ENCODE measurements around the gene SGCD.
"Not testable (repeated sequence)": the region's sequence is repeated elsewhere in the genome, so short reads cannot be mapped to it uniquely, and the experiment has no call there.

Gene SGCD

GRCh38 chr5:156664832-156665231 lies 337.9 kb downstream of the SGCD start:
- not testable (repeated sequence) for DNase-seq

- not testable (repeated sequence) for DNase-seq
Observed at GRCh38 chr5:156666686-156667085, 339.7 kb downstream of the SGCD start.

- no peak for DNase-seq
Observed at GRCh38 chr5:156667616-156668015, 340.7 kb downstream of the SGCD start.

- DNase-seq = no peak
Observed at GRCh38 chr5:156669416-156669815, 342.5 kb downstream of the SGCD start.

GRCh38 chr5:156670615-156671014 lies 343.7 kb downstream of the SGCD start:
- DNase-seq = no peak

GRCh38 chr5:156675395-156675794 lies 348.4 kb downstream of the SGCD start:
- no peak for DNase-seq

GRCh38 chr5:156677963-156678362 lies 351.0 kb downstream of the SGCD start:
- no peak for DNase-seq

GRCh38 chr5:156678484-156678883 lies 351.5 kb downstream of the SGCD start:
- DNase-seq = no peak

- DNase-seq = no peak
Observed at GRCh38 chr5:156680831-156681230, 353.9 kb downstream of the SGCD start.

- no peak for DNase-seq
Observed at GRCh38 chr5:156681265-156681664, 354.3 kb downstream of the SGCD start.

GRCh38 chr5:156682971-156683370 lies 356.0 kb downstream of the SGCD start:
- no peak for DNase-seq

GRCh38 chr5:156683509-156683908 lies 356.5 kb downstream of the SGCD start:
- DNase-seq = no peak

GRCh38 chr5:156684216-156684615 lies 357.3 kb downstream of the SGCD start:
- no peak for DNase-seq

- no peak for DNase-seq
Observed at GRCh38 chr5:156685481-156685880, 358.5 kb downstream of the SGCD start.

GRCh38 chr5:156686380-156686779 lies 359.4 kb downstream of the SGCD start:
- no peak for DNase-seq

- DNase-seq = no peak
Observed at GRCh38 chr5:156686796-156687195, 359.8 kb downstream of the SGCD start.

GRCh38 chr5:156687514-156687913 lies 360.6 kb downstream of the SGCD start:
- DNase-seq = no peak

GRCh38 chr5:156691572-156691971 lies 364.6 kb downstream of the SGCD start:
- DNase-seq = no peak

GRCh38 chr5:156693113-156693512 lies 366.1 kb downstream of the SGCD start:
- no peak for DNase-seq

- no peak for DNase-seq
Observed at GRCh38 chr5:156694598-156694997, 367.6 kb downstream of the SGCD start.

GRCh38 chr5:156695774-156696173 lies 368.8 kb downstream of the SGCD start:
- no peak for DNase-seq

GRCh38 chr5:156698323-156698722 lies 371.4 kb downstream of the SGCD start:
- DNase-seq = no peak

GRCh38 chr5:156699147-156699546 lies 372.2 kb downstream of the SGCD start:
- DNase-seq = no peak

GRCh38 chr5:156704139-156704538 lies 377.2 kb downstream of the SGCD start:
- DNase-seq = no peak

- no peak for DNase-seq
Observed at GRCh38 chr5:156706631-156707030, 379.7 kb downstream of the SGCD start.

GRCh38 chr5:156707750-156708149 lies 380.8 kb downstream of the SGCD start:
- DNase-seq = no peak

Measured in NCI-H1105 (cell line).